Muscle layer of duodenum (tissue), 2 donors: ENCODE measurements around the gene CRAMP1.

Experiments
- H3K27ac ChIP-seq: one replicate; pipeline ENCODE4 v1.7.0; 2013; ENCODE audit warnings: mild to moderate bottlenecking, low read length
- H3K27me3 ChIP-seq: one replicate; pipeline ENCODE4 v1.7.0; 2013; ENCODE audit warnings: low read depth, mild to moderate bottlenecking, control low read depth, low read length
- H3K36me3 ChIP-seq, 2 donors: one replicate each; pipeline ENCODE4 v1.7.0; 2013; ENCODE audit warnings: low read length in 2 of 2, control low read depth in 1 of 2, mild to moderate bottlenecking in 1 of 2; ENCODE audit not compliant: insufficient read depth in 2 of 2, control insufficient read depth in 1 of 2
- H3K4me1 ChIP-seq, 2 donors: one replicate each; pipeline ENCODE4 v1.7.0; 2013; ENCODE audit warnings: low read length in 2 of 2, mild to moderate bottlenecking in 2 of 2, control low read depth in 1 of 2, moderate library complexity in 1 of 2; ENCODE audit not compliant: insufficient read depth in 2 of 2, control insufficient read depth in 1 of 2
- H3K4me3 ChIP-seq, 2 donors: one replicate each; pipeline ENCODE4 v1.7.0; 2013; ENCODE audit warnings: low read length in 2 of 2, low read depth in 1 of 2, mild to moderate bottlenecking in 1 of 2
- H3K9me3 ChIP-seq, 2 donors: one replicate each; pipeline ENCODE4 v1.7.0; 2013; ENCODE audit warnings: low read length in 2 of 2, control low read depth in 1 of 2, mild to moderate bottlenecking in 1 of 2; ENCODE audit not compliant: control insufficient read depth in 1 of 2
- donor health status: healthy.

CRAMP1 gene

DNA sequence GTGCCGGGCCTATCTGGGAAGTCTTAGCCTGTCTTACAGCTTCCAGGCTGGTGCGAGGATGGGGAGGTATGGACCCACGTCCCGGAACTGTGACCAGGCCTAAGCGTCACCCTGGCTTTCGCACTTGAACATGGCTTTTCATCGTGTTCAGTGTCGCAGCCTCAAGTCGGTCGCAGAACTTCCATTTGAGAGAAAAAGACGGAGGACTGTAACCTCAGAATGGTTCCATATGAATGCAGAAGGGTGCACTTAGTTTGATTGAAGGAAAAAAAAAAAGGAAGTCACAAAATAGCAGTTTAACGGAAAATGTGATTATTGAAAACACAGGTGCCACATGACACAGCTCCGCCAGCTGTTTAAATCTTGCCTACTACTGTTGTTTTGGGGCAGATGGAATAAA lies 35.7 kb downstream of the CRAMP1 start:
- H3K27ac ChIP-seq = no peak overlapping the region
- H3K36me3 ChIP-seq = peaks cover 33 to 38% of the 10 kb centered on the region in 2 donors
- H3K4me1 ChIP-seq = no peaks in the 10 kb centered on the region
- H3K27me3 ChIP-seq = no peaks in the 10 kb centered on the region
- no peaks in the 10 kb centered on the region for H3K9me3 ChIP-seq
- H3K4me3 ChIP-seq = no peak overlapping the region

DNA sequence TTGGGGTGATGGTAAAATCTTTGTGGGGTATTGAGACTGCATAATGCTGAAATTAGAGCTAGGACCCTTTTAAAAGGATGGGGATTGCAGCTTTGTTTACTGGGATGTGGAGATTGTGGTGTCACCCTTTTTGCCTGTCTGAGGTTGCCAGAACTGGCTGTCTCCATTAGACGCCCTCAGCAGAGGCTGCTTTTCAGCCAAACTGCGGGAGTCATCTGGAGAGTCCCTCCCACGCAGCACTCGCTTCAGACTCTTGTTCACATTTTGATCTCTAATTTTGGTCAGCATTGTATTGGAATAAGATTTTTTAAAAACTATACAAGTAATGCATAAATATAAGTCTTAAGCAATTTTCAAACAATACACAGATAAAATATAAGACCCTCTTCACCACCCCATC lies 38.0 kb downstream of the CRAMP1 start:
- Histone ChIP-seq H3K27me3 (no peaks in the 10 kb centered on the region), H3K4me3 (no peak overlapping the region), H3K36me3 (peaks cover 28 to 38% of the 10 kb centered on the region in 2 donors), H3K4me1 (no peaks in the 10 kb centered on the region), H3K27ac (no peak overlapping the region), H3K9me3 (no peaks in the 10 kb centered on the region)

DNA sequence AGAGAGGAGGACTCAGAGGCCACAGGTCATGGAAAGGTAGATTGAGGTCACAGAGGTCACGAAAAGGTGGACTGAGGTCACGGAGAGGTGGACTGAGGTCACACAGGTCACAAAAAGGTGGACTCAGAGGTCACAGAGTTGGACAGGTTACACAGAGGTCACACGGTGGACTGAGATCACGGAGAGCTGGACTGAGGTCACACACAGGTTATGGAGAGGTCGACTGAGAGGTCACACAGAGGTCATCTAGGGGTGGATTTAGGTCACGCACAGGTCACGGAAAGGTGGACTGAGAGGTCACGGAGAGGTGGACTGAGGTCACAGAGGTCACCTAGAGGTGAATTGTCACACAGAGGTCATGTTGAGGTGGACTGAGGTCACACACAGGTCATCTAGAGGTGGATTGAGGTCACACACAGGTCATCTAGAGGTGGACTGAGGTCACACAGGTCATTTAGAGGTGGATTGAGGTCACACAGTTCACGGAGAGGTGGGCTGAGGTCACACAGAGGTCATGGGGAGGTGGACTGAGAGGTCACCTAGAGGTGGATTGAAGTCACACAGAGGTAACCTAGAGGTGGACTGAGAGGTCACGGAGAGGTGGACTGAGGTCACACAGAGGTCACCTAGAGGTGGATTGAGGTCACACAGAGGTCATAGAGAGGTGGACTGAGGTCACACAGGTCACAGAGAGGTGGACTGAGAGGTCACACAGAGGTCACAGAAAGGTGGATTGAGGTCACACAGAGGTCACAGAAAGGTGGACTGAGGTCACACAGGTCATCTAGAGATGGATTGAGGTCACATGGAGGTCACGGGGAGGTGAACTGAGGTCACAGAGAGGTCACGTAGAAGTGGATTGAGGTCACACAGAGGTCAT lies 39.2 kb downstream of the CRAMP1 start:
- peaks cover 25 to 40% of the 10 kb centered on the region in 2 donors for H3K36me3 ChIP-seq
- H3K27ac ChIP-seq = no peak overlapping the region

DNA sequence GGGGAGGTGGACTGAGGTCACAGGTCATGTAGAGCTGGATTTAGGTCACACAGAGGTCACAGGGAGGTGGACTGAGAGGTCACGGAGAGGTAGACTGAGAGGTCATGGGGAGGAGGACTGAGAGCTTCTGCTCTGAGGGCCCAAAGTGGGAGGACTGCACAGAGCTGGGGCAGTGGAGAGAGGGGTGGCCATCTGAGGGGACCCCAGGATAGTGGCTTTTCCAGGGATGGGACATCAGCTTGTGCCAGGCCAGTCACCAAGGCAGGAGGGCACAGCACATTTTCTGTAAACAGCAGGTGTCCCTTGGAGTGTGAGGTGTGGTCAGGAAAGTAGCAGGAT lies 39.8 kb downstream of the CRAMP1 start:
- Histone ChIP-seq H3K9me3 (no peaks in the 10 kb centered on the region), H3K36me3 (peaks cover 24 to 46% of the 10 kb centered on the region in 2 donors), H3K4me3 (no peak overlapping the region), H3K27me3 (no peaks in the 10 kb centered on the region), H3K4me1 (no peaks in the 10 kb centered on the region), H3K27ac (no peak overlapping the region)

More for the DNA sequence above, 39.2 kb downstream of the CRAMP1 start:
- H3K4me3 ChIP-seq = no peak overlapping the region
- no peaks in the 10 kb centered on the region for H3K9me3 ChIP-seq
- no peaks in the 10 kb centered on the region for H3K4me1 ChIP-seq
- H3K27me3 ChIP-seq = no peaks in the 10 kb centered on the region

DNA sequence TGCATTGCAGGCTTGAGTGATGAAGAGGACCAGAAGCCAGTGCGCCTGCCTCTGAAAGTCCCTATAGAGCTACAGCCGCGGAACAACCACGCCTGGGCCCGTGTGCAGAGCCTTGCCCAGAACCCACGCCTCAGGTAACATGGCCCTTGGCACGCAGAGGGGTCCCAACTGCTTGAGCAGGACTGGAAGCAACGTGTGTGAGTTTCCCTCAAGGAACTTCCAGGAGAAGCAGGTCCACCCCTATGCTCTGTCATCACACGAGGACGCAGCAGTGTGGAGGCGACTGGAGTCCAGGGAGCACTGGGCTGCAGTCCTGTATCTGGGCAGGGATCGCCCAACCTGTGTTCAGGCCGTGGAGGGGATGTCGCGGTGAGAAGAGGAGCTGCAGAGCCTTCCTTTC lies 40.9 kb downstream of the CRAMP1 start:
- H3K4me3 ChIP-seq = no peak overlapping the region
- no peaks in the 10 kb centered on the region for H3K27me3 ChIP-seq
- H3K36me3 ChIP-seq = peaks cover 30 to 57% of the 10 kb centered on the region in 2 donors
- H3K4me1 ChIP-seq = no peaks in the 10 kb centered on the region
- H3K9me3 ChIP-seq = no peaks in the 10 kb centered on the region
- H3K27ac ChIP-seq = no peak overlapping the region

DNA sequence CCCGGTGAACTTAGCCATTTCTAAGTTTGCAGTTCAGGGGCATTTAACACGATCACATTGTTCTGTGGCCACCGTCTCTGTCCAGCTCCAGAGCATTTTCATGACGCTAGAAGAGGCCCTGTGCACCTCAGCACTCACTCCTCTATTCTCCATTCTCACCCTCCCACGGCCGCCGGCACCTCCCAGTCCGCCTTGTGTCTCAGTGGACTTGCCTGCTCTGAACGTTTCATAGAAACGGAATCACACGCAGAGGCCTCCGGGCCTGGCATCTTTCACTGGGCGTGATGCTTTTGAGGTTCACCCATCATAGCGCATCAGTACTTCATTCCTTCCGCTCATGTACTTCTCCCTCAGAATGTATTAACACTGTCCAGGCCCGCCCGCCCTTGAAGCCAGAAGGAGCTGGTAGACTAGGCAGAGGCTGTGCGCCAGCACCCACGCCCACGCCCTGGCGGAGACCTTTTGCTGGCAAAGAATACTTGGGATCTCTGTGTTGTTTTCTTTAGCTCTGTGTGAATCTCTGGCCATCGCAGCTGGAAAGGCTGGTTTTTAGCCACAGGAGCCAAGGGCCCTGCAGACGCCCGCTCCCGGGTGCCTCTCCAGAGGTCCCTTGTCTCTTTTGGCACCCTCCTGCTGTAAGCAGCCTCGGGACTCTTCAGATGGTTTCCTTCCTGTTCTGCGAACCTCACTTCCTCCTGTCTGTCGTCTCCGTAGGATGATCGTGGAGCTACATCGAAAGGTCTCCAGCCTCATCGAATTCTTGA lies 42.5 kb downstream of the CRAMP1 start:
- Histone ChIP-seq H3K36me3 (peaks cover 36 to 72% of the 10 kb centered on the region in 2 donors), H3K9me3 (no peaks in the 10 kb centered on the region), H3K27ac (no peak overlapping the region), H3K4me3 (no peak overlapping the region), H3K4me1 (no peaks in the 10 kb centered on the region), H3K27me3 (no peaks in the 10 kb centered on the region)

DNA sequence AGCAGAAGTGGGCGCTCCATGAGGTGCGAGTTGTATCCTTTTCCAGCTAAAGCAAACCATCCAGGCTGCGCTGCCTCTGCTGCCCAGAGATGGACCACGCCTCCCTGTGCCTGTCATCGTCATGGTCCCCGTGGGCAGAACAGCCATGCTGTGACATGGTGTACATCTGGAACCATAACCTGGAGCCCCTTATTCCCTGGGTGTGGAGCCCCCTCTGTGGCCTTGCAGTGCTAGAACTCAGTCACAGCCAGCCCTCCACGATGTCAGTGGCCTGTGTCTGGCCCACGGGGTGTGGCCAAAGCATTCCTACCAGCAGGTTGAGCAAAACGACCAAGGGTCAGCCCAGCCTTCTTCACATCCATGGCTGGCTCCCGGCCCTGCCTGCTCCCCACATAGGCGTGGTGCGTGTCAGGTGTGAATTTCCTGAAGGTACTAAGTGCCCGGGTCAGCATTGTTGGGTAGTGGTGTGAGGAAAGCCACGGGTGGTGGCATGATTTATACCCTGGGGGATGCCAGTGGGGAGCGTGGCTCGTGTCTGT lies 43.2 kb downstream of the CRAMP1 start:
- H3K27me3 ChIP-seq = no peaks in the 10 kb centered on the region
- no peak overlapping the region for H3K4me3 ChIP-seq
- no peaks in the 10 kb centered on the region for H3K9me3 ChIP-seq
- no peak overlapping the region for H3K27ac ChIP-seq
- no peaks in the 10 kb centered on the region for H3K4me1 ChIP-seq
- peaks cover 42 to 78% of the 10 kb centered on the region in 2 donors for H3K36me3 ChIP-seq

DNA sequence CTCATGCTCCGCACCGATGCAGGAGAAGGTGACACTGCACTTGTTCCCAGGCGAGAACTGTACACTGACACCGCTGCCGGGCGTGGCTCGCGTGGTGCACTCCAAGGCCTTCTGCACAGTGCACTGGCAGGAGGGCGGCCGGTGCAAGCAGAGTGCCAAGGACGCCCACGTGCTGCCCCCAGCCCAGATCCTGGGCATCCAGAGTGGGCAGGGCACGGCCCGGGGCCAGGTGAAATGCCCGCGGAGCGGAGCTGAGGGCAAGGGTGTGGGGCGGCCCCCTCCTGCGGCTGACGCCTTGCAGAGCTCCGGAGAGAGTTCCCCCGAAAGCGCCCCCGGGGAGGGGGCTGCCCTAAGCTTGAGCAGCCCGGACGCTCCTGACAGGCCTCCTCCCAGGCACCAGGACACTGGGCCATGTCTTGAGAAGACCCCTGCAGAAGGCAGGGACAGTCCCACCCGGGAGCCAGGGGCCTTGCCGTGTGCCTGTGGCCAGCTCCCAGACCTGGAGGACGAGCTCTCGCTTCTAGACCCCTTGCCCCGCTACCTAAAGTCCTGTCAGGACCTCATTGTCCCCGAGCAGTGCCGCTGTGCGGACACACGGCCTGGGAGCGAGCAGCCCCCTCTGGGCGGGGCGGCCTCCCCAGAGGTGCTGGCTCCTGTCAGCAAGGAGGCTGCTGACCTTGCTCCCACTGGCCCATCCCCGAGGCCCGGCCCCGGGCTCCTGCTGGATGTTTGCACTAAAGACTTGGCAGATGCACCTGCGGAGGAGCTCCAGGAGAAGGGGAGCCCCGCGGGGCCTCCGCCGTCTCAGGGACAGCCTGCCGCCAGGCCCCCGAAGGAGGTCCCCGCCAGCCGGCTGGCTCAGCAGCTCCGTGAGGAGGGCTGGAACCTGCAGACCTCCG lies 44.0 kb downstream of the CRAMP1 start:
- H3K36me3 ChIP-seq = peaks cover 46 to 84% of the 10 kb centered on the region in 2 donors
- H3K4me3 ChIP-seq = no peak overlapping the region
- H3K9me3 ChIP-seq = no peaks in the 10 kb centered on the region
- H3K4me1 ChIP-seq = no peaks in the 10 kb centered on the region
- no peaks in the 10 kb centered on the region for H3K27me3 ChIP-seq
- no peak overlapping the region for H3K27ac ChIP-seq

DNA sequence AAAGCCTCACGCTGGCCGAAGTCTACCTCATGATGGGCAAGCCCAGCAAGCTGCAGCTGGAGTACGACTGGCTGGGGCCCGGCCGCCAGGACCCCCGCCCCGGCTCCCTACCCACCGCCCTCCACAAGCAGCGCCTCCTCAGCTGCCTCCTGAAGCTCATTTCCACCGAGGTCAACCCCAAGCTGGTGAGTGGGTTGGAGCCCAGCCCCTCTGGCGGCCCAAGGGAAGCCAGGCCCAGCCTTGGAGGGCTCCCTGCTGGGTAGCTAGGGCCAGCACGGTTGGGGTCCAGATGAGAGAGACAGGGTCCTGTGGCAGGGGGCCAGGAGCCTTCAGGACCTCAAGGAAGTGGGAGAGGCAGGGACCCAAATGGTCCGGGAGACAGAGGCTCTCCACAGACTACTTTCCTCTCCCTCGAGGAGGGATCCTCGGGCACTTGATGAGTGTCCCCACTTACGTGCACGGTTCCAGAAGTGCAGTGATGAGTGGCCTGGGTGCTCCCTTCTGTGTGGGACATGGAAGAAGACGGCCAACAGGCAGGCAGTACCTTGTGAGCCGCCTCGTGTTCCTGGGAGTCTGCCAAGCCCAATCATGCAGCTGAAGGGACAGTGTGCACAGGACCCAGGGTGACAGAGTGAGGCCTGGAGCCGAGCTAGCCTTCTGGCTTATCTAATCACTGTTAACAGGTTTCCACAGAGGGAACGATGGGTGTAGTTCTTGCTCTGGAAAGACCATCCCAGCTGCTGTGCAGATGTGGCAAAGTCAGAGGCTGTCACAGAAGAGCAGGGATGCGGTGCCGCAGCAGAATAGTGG lies 44.9 kb downstream of the CRAMP1 start:
- Histone ChIP-seq H3K27ac (no peak overlapping the region), H3K36me3 (peaks cover 50 to 88% of the 10 kb centered on the region in 2 donors)

DNA sequence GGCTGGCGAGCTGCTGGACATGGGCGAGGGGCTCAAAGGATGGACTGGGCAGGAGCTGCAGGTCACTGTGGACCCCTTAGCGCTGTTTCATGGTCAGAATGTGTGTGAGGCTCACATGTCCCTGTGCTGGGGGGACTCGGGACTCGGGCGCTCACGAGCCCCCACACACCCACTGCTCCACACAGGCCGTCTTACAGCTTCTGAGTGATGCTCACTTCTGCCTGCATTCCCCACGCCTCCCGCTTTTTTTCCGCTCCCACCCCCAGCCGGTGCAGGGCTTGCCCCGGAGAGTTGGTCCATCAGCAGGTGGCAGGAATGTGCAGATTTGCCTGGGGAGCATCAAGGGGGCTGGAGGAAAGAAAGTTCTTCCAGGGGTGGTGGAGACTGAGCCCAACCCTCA lies 45.7 kb downstream of the CRAMP1 start:
- H3K36me3 ChIP-seq = peaks cover 55 to 88% of the 10 kb centered on the region in 2 donors
- H3K27me3 ChIP-seq = no peaks in the 10 kb centered on the region
- no peak overlapping the region for H3K27ac ChIP-seq
- H3K4me1 ChIP-seq = no peaks in the 10 kb centered on the region
- H3K4me3 ChIP-seq = no peak overlapping the region
- H3K9me3 ChIP-seq = no peaks in the 10 kb centered on the region

More for the DNA sequence above, 44.9 kb downstream of the CRAMP1 start:
- Histone ChIP-seq H3K27me3 (no peaks in the 10 kb centered on the region), H3K4me1 (no peaks in the 10 kb centered on the region), H3K9me3 (no peaks in the 10 kb centered on the region), H3K4me3 (no peak overlapping the region)
